PC-9 (cell line): ENCODE results near the gene RPL37. TPM values are rescaled to one million over a fixed set of nuclear protein-coding genes. Genes with fewer than 3 reads are reported as not detected.
"Not testable (repeated sequence)": the region's sequence is repeated elsewhere in the genome, so short reads cannot be mapped to it uniquely, and the experiment has no call there.

ENCODE experiments used
- BruUV-seq: library from RNA; stranded (reverse); fragments of 400-500 nt; replicated peaks from 2 replicates; lab custom pipeline; 2021; lab: Mats Ljungman, UMichigan
- CTCF ChIA-PET: fragments of 300-600 bp; sonication (Branson Sonifier 250); formaldehyde crosslinking; loops from one replicate; lab custom pipeline; 2022; ENCODE audit warnings: antibody characterized with exemption; lab: Charles Lee
- POLR2A ChIA-PET: fragments of 300-600 bp; sonication (Branson Sonifier 250); formaldehyde crosslinking; loops from one replicate; lab custom pipeline; 2022; ENCODE audit warnings: antibody characterized with exemption; ENCODE audit not compliant: unreplicated experiment; lab: Charles Lee
- DNase-seq, 2 experiments: peaks; one replicate each; pipeline versions ENCODE4 v3.0.0 to v3.0.0-alpha.2; 2015 to 2022; ENCODE audit warnings: mixed read lengths in 1 of 2
- H2AFZ ChIP-seq: fragments of 200-600 bp; sonication (generic); 2 replicates; pipeline ENCODE4 v1.8.1; 2017; ENCODE audit warnings: antibody characterized with exemption
- H3F3A ChIP-seq: fragments of 200-600 bp; sonication (generic); 2 replicates; pipeline ENCODE4 v1.8.1; 2017; ENCODE audit warnings: antibody characterized with exemption, mild to moderate bottlenecking, low read depth; ENCODE audit not compliant: insufficient read depth
- H3K27ac ChIP-seq: fragments of 200-600 bp; sonication (generic); 2 replicates; pipeline ENCODE4 v1.6.1; 2016; ENCODE audit warnings: mixed run types
- H3K27me3 ChIP-seq: fragments of 200-600 bp; sonication (generic); 2 replicates; pipeline ENCODE4 v1.6.1; 2016; ENCODE audit warnings: low read depth, mixed run types; ENCODE audit not compliant: insufficient read depth
- H3K36me3 ChIP-seq: fragments of 200-600 bp; sonication (generic); 2 replicates; pipeline ENCODE4 v1.6.1; 2016; ENCODE audit warnings: low read depth, mixed run types
- H3K4me1 ChIP-seq: fragments of 200-600 bp; sonication (generic); replicated peaks from 2 replicates; pipeline ENCODE4 v1.6.1; 2016; ENCODE audit warnings: mixed run types; ENCODE audit not compliant: insufficient read depth
- H3K4me2 ChIP-seq: fragments of 200-600 bp; sonication (generic); 2 replicates; pipeline ENCODE4 v1.6.1; 2017; ENCODE audit warnings: mixed run types
- H3K4me3 ChIP-seq: fragments of 200-600 bp; sonication (generic); 2 replicates; pipeline ENCODE4 v1.6.1; 2016; ENCODE audit warnings: mixed run types
- H3K79me2 ChIP-seq: fragments of 200-600 bp; sonication (generic); 2 replicates; pipeline ENCODE4 v1.6.1; 2017; ENCODE audit warnings: low read depth, mixed run types
- H3K9me2 ChIP-seq: fragments of 200-600 bp; sonication (generic); 2 replicates; pipeline ENCODE4 v1.8.1; 2017; ENCODE audit warnings: mild to moderate bottlenecking; ENCODE audit not compliant: insufficient read depth
- H3K9me3 ChIP-seq: fragments of 200-600 bp; sonication (generic); 2 replicates; pipeline ENCODE4 v1.8.1; 2016; ENCODE audit warnings: low read depth; ENCODE audit not compliant: insufficient read depth
- H4K20me1 ChIP-seq: fragments of 200-600 bp; sonication (generic); 2 replicates; pipeline ENCODE4 v1.8.1; 2017; ENCODE audit not compliant: insufficient read depth
- EZH2 ChIP-seq: fragments of 200-600 bp; sonication (generic); IDR thresholded peaks from 2 replicates; pipeline ENCODE4 v1.8.0; 2017; ENCODE audit warnings: antibody characterized with exemption, low read depth
- intact Hi-C: fragments of 100-400 bp; cut with micrococcal nuclease; formaldehyde crosslinking; loops from one replicate; pipeline ENCODE4 v1.10.0; 2022; ENCODE audit not compliant: unreplicated experiment
- total RNA-seq: library from RNA; stranded (reverse); gene quantifications from 2 replicates; pipeline ENCODE4 v1.2.3, GENCODE V29; 2021
- TF ChIP-seq, protein P1 (sequence below): fragments of 200-600 bp; sonication (generic); conservative IDR thresholded peaks from 2 replicates; pipeline ENCODE4 v1.6.1; 2017; ENCODE audit warnings: mixed run types, antibody characterized with exemption, mild to moderate bottlenecking, moderate library complexity

RPL37 gene
- total RNA-seq, 1 experiment from 2014 or later: 3,889 TPM

DNA sequence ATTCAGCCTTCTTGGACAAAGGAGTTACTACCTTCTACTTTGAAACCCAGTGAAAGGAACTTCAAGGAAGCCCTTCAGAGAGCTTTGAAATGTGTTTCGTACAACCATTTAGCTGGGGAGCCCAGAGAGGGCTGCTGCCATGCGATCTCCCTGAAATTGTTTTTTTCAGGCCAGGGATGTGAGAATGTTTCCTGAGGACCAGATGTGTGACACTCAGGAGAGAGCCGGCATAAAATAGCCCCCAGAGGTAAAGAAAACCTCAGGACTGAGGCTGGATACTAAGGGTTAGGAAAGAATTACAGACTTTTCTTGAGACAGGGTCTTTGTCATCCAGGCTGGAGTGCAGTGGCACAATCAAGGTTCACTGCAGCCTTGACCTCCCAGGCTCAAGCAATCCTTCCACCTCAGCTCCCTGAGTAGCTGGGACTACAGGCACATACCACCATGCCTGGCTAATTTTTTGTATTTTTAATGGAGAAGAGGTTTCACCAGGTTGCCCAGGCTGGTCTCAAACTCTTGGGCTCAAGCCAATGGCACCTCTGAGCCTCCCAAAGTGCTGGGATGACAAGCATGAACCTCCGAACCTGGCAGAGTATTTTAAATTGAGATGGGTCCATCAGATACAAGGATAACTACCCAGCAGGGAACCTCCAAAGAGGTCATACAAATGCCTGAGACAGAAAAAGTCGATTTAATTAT, 8.4 kb downstream of the RPL37 start:
- H3K27me3 ChIP-seq: no peaks in the 10 kb centered on the region
- no peaks in the 10 kb centered on the region for H3K9me2 ChIP-seq
- no TSS peak for BruUV-seq
- ChIA-PET POLR2A (interaction anchor here (0.6 to 1.1 kb wide), 3 partner anchors 28 to 1523 kb away, joined by 4 to 7 read pairs (median 5); partner anchors contain the start of gene PRKAA1), CTCF (no interaction called here)
- TF ChIP-seq, protein P1, sequence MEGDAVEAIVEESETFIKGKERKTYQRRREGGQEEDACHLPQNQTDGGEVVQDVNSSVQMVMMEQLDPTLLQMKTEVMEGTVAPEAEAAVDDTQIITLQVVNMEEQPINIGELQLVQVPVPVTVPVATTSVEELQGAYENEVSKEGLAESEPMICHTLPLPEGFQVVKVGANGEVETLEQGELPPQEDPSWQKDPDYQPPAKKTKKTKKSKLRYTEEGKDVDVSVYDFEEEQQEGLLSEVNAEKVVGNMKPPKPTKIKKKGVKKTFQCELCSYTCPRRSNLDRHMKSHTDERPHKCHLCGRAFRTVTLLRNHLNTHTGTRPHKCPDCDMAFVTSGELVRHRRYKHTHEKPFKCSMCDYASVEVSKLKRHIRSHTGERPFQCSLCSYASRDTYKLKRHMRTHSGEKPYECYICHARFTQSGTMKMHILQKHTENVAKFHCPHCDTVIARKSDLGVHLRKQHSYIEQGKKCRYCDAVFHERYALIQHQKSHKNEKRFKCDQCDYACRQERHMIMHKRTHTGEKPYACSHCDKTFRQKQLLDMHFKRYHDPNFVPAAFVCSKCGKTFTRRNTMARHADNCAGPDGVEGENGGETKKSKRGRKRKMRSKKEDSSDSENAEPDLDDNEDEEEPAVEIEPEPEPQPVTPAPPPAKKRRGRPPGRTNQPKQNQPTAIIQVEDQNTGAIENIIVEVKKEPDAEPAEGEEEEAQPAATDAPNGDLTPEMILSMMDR: no peak
- TF ChIP-seq EZH2: no peak
- H3K9me3 ChIP-seq: no peaks in the 10 kb centered on the region
- no peak overlapping the region for H3K4me2 ChIP-seq
- H4K20me1 ChIP-seq: peaks cover 63% of the 10 kb centered on the region
- peaks cover 52% of the 10 kb centered on the region for H3K36me3 ChIP-seq
- H3F3A ChIP-seq: peaks cover 85% of the 10 kb centered on the region
- H3K4me3 ChIP-seq: no peak overlapping the region
- DNase-seq: no peak
- H3K4me1 ChIP-seq: peaks cover 8% of the 10 kb centered on the region
- peaks cover 28% of the 10 kb centered on the region for H3K79me2 ChIP-seq
- H3K27ac ChIP-seq: peak overlapping the region; percentile 21; the same call in 1 of the 2 replicates
- H2AFZ ChIP-seq: no peak overlapping the region
- intact Hi-C loops: no loop called here

DNA sequence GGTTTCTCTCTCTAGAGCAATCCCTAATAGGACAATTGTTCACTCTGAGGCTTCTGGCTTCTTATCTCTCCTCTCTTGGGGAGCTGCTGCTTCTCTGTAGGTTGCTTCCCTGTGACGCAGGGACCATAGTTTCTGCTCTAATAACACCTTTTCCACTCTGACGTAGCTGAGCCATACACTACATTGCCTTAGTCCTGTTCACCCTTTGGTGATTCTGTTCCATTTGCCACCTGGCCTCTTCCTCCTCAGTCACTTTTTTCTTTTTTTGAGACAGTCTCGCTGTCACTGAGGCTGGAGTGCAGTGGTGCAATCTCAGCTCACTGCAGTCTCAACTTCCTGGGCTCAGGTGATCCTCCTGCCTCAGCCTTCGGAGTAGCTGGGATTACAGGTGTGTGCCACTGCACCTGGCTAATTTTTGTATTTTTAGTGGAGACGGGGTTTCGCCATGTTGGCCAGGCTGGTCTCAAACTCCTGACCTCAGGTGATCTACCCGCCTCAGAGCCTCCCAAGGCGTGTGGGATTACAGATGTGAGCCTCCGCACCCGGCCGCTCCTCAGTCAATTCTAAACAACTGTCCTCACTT, 9.5 kb downstream of the RPL37 start:
- H3K9me2 ChIP-seq, H3K4me1 ChIP-seq, intact Hi-C loops, DNase-seq, H3K4me3 ChIP-seq, H2AFZ ChIP-seq, H3K9me3 ChIP-seq, BruUV-seq, H3K4me2 ChIP-seq, CTCF ChIA-PET, H3K27me3 ChIP-seq, H3K27ac ChIP-seq: not testable (repeated sequence)
- H3K79me2 ChIP-seq: peaks cover 17% of the 10 kb centered on the region
- POLR2A ChIA-PET: interaction anchor here (1.1 kb wide), 1 partner anchor 27 kb away, joined by 7 read pairs; the partner anchor contains the start of gene PRKAA1
- H3F3A ChIP-seq: peaks cover 74% of the 10 kb centered on the region
- peaks cover 53% of the 10 kb centered on the region for H4K20me1 ChIP-seq
- H3K36me3 ChIP-seq: peaks cover 41% of the 10 kb centered on the region

DNA sequence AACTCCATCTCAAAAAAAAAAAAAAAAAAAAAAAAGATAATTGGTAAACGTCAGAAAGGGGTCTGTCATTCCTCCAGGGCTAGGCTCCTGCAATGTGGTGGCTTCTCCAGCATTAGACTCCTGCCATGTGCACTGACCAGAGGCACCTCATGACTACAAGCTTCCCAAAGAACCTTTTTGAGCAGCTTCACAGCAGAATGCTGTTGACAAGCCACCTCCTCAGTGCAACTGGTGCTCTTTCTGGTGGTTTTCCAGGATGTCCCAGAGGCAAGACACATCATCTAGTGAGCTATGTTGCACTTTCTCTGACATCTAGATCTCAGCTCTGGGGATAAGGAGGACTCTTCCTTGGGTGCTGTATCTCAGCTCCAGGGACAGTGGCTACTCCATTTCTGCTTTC, 11.6 kb downstream of the RPL37 start:
- Histone ChIP-seq H3K4me3 (no peak overlapping the region), H3K27ac (0 out of 2 replicates have a peak overlapping the region, but pooled peaks have one; percentile 4), H4K20me1 (peaks cover 33% of the 10 kb centered on the region), H3K27me3 (no peaks in the 10 kb centered on the region), H3F3A (peaks cover 53% of the 10 kb centered on the region), H3K36me3 (peaks cover 22% of the 10 kb centered on the region), H2AFZ (no peak overlapping the region), H3K79me2 (no peaks in the 10 kb centered on the region), H3K9me3 (no peaks in the 10 kb centered on the region), H3K4me2 (no peak overlapping the region), H3K4me1 (no peaks in the 10 kb centered on the region), H3K9me2 (no peaks in the 10 kb centered on the region)
- TF ChIP-seq EZH2: no peak
- TF ChIP-seq, protein P1: no peak
- ChIA-PET POLR2A (interaction anchor here (0.6 to 1.0 kb wide), 2 partner anchors 9 to 25 kb away, joined by 4 read pairs; partner anchors contain the start of gene PRKAA1), CTCF (interaction anchor here (0.7 kb wide), 2 partner anchors 8 to 25 kb away, joined by 4 to 16 read pairs; no protein-coding TSS in a partner anchor)
- intact Hi-C loops: no loop called here
- no TSS peak for BruUV-seq
- no peak for DNase-seq
